ENCODE data around the gene KDELR3.

DNA sequence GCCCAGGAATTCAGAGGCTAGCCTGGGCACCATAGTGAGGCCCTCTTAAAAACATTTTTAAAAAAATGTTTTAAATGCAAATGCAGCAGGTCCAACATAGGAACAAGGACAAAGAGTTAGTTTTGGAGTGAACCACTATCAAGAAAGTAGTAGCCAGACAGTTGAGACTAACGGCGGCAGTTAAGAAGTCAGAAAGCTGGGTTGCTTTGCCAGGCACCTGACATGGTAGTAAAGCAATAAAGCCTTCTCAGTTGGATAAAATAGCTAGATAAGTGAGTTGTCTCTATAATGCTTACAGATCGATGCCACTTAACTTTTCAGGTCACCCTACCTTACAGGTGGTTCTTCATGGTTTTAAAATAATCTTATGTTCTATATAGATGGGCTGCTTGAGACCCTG, 55.1 kb downstream of the KDELR3 start:
- no peak for TF ChIP-seq EZH2 (IDR thresholded peaks at IDR 0.05; ENCODE audit: borderline replicate concordance, low read length)
- TF ChIP-seq, protein P1, sequence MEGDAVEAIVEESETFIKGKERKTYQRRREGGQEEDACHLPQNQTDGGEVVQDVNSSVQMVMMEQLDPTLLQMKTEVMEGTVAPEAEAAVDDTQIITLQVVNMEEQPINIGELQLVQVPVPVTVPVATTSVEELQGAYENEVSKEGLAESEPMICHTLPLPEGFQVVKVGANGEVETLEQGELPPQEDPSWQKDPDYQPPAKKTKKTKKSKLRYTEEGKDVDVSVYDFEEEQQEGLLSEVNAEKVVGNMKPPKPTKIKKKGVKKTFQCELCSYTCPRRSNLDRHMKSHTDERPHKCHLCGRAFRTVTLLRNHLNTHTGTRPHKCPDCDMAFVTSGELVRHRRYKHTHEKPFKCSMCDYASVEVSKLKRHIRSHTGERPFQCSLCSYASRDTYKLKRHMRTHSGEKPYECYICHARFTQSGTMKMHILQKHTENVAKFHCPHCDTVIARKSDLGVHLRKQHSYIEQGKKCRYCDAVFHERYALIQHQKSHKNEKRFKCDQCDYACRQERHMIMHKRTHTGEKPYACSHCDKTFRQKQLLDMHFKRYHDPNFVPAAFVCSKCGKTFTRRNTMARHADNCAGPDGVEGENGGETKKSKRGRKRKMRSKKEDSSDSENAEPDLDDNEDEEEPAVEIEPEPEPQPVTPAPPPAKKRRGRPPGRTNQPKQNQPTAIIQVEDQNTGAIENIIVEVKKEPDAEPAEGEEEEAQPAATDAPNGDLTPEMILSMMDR (conservative IDR thresholded peaks at IDR 0.05 in 1 of 2, IDR thresholded peaks at IDR 0.05 in 1 of 2; ENCODE audit: extremely low read depth in 1 of 2, insufficient read depth in 1 of 2, low read depth in 1 of 2, low read length in 2 of 2) = no peak

Measured in mammary epithelial cell (primary cell).